HepG2 (cell line): ENCODE measurements around the gene ATG13. TPM values are rescaled to one million over a fixed set of nuclear protein-coding genes. Genes with fewer than 3 reads are reported as not detected.

Experiments used
- CHD4 ChIP-seq: fragments of 200-600 bp; sonication (generic); IDR thresholded peaks from 2 replicates; pipeline ENCODE4 v1.7.0; 2017; ENCODE audit warnings: mild to moderate bottlenecking, low read length, borderline replicate concordance
- HNF4G ChIP-seq, 2 experiments: sonication (generic) in 1 of 2; formaldehyde crosslinking in 1 of 2; IDR thresholded peaks; 2 replicates each; pipeline versions ENCODE4 v1.4.0 to v1.6.1; 2011 to 2020; ENCODE audit warnings: borderline replicate concordance in 2 of 2, low read depth in 2 of 2, mild to moderate bottlenecking in 2 of 2, low read length in 1 of 2, missing genetic modification reagents in 1 of 2, moderate library complexity in 1 of 2
- KAT8 ChIP-seq: IDR thresholded peaks from 2 replicates; pipeline ENCODE4 v1.6.1; 2016; ENCODE audit warnings: missing genetic modification reagents, missing compliant biosample characterization
- MYC ChIP-seq: sonication (generic); formaldehyde crosslinking; IDR thresholded peaks from 2 replicates; pipeline ENCODE4 v1.9.0; 2021; ENCODE audit warnings: missing genetic modification reagents, borderline replicate concordance
- RELA ChIP-seq: sonication (generic); formaldehyde crosslinking; IDR thresholded peaks from 2 replicates; pipeline ENCODE4 v1.4.0; 2020; ENCODE audit warnings: missing genetic modification reagents
- SAP130 ChIP-seq: IDR thresholded peaks from 2 replicates; pipeline ENCODE4 v1.6.1; 2016; ENCODE audit warnings: low read depth
- SP4 ChIP-seq: sonication (generic); formaldehyde crosslinking; IDR thresholded peaks from 2 replicates; pipeline ENCODE4 v1.8.1; 2023; ENCODE audit warnings: mild to moderate bottlenecking, missing genetic modification reagents
- TCF7 ChIP-seq: sonication (generic); IDR thresholded peaks from 2 replicates; pipeline ENCODE4 v1.6.1; 2016; ENCODE audit warnings: antibody characterized with exemption, low read depth
- YEATS4 ChIP-seq: sonication (generic); formaldehyde crosslinking; IDR thresholded peaks from 2 replicates; pipeline ENCODE4 v1.4.0; 2020; ENCODE audit warnings: missing genetic modification reagents, borderline replicate concordance
- ZFYVE20 ChIP-seq: sonication (generic); formaldehyde crosslinking; IDR thresholded peaks from 2 replicates; pipeline ENCODE4 v1.8.0; 2023; ENCODE audit warnings: low read depth, mild to moderate bottlenecking, moderate library complexity, missing genetic modification reagents, borderline replicate concordance
- ZNF24 ChIP-seq: fragments of 450-650 bp; IDR thresholded peaks from 2 replicates; pipeline ENCODE4 v1.6.1; 2017; ENCODE audit warnings: antibody characterized with exemption, mild to moderate bottlenecking
- ZNF326 ChIP-seq: sonication (generic); formaldehyde crosslinking; IDR thresholded peaks from 2 replicates; pipeline ENCODE4 v1.4.0; 2020; ENCODE audit warnings: missing genetic modification reagents, borderline replicate concordance
- ZNF484 ChIP-seq: sonication (generic); formaldehyde crosslinking; IDR thresholded peaks from 2 replicates; pipeline ENCODE4 v1.5.1; 2020; ENCODE audit warnings: mild to moderate bottlenecking, low read depth, missing genetic modification reagents, borderline replicate concordance
- ZNF670 ChIP-seq: sonication (generic); formaldehyde crosslinking; IDR thresholded peaks from 2 replicates; pipeline ENCODE4 v1.8.0; 2022; ENCODE audit warnings: mild to moderate bottlenecking, missing genetic modification reagents, borderline replicate concordance
- ZNF672 ChIP-seq: sonication (generic); formaldehyde crosslinking; IDR thresholded peaks from 2 replicates; pipeline ENCODE4 v1.8.1; 2022; ENCODE audit warnings: missing genetic modification reagents
- ZNF737 ChIP-seq: sonication (generic); formaldehyde crosslinking; IDR thresholded peaks from 2 replicates; pipeline ENCODE4 v1.5.0; 2020; ENCODE audit warnings: missing genetic modification reagents, mild to moderate bottlenecking, borderline replicate concordance
- ZNF776 ChIP-seq: sonication (generic); formaldehyde crosslinking; IDR thresholded peaks from 2 replicates; pipeline ENCODE4 v1.4.0; 2020; ENCODE audit warnings: mild to moderate bottlenecking, missing genetic modification reagents
- polyA plus RNA-seq, 8 experiments: library from polyadenylated mRNA; depleted of rRNA in 3 of 8; stranded (reverse) in 7 of 8; unstranded in 1 of 8; fragments of >200 nt; fragmentation: Illumina TruSeq in 4 of 8; extraction: Trizol in 4 of 8; gene quantifications; 2 replicates each; pipeline versions ENCODE4 v1.2.1 to v1.2.3, GENCODE V29; 2011 to 2016; ENCODE audit warnings: low read depth in 4 of 8, missing spikeins in 1 of 8, mixed read lengths in 1 of 8; ENCODE audit not compliant: insufficient read depth in 1 of 8
- total RNA-seq, 5 experiments: library from RNA; depleted of rRNA; stranded (reverse); fragments of >200 nt; fragmentation: Illumina TruSeq; extraction: Trizol; gene quantifications; 2 replicates each; pipeline ENCODE4 v1.2.3, GENCODE V29; 2016; ENCODE audit warnings: low read depth in 1 of 5
- TF ChIP-seq, protein P1 (sequence below): IDR thresholded peaks from 2 replicates; pipeline ENCODE4 v1.6.1; 2016; ENCODE audit warnings: mild to moderate bottlenecking, missing biosample characterization, missing genetic modification reagents
- TF ChIP-seq, protein P2 (sequence below): sonication (generic); formaldehyde crosslinking; IDR thresholded peaks from 2 replicates; pipeline ENCODE4 v1.4.0; 2020; ENCODE audit warnings: mild to moderate bottlenecking, low read depth, missing genetic modification reagents
- TF ChIP-seq, protein P3 (sequence below): sonication (generic); formaldehyde crosslinking; conservative IDR thresholded peaks from 2 replicates; pipeline ENCODE4 v1.8.0; 2022; ENCODE audit warnings: missing genetic modification reagents
- TF ChIP-seq, protein P4 (sequence below): sonication (generic); formaldehyde crosslinking; IDR thresholded peaks from 2 replicates; pipeline ENCODE4 v1.9.0; 2021; ENCODE audit warnings: missing genetic modification reagents, mild to moderate bottlenecking, borderline replicate concordance
- TF ChIP-seq, protein P5 (sequence below): sonication (generic); formaldehyde crosslinking; IDR thresholded peaks from 2 replicates; pipeline ENCODE4 v1.5.0; 2020; ENCODE audit warnings: missing genetic modification reagents, mild to moderate bottlenecking, borderline replicate concordance
- TF ChIP-seq, protein P6 (sequence below): sonication (generic); formaldehyde crosslinking; IDR thresholded peaks from 2 replicates; pipeline ENCODE4 v1.4.0; 2020; ENCODE audit warnings: missing genetic modification reagents

The ATG13 gene
- total and polyA plus RNA-seq, 2 of the 13 experiments (the other 11 are each of a cell fraction or from before 2014, with no cell fraction given) = 55.0 to 77.3 TPM

DNA sequence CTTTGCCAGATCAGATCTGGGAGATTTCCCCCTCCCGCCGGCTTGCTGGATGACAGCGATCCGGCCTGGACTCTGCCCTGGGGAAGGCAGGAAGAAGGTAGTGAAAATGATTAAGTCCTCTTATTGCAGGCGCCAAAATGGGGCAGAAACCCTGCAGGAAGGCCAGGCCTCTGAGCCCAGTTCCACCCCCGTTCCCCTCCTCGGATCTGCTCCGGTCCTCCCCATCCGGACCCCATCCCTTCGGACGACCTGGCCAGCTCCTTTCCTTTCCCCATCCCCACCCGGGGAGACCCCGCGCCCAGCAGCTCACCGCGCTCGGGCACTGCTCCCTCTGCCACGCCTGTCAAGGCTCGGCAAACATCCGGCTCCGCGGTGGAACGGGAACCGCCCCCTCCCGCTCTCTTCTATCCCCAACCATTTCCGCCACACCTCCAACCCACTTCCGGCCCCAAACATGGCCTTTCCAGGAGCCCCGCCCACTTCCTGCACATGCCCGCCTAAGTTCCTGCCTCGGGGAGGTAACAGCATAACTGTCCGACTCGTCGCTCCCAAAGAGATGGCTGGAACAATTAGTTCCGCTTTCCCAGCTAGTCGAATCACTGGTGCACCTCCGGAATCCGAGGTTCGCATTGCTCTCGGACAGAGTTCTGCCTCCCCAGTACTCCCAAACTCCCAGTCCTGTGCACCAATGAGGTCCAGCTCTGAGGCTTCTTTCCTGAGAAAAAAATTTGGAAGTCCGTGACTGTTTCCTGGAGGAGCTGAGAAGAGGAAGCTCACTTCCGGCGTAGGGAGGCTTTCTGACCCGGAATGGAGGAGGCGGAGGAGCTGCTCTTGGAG is 83.1 kb downstream of the ATG13 start, which contains the start of the genes ARHGAP1 and ZNF408 (continued):
- TF ChIP-seq SP4 (peak; percentile 71; the same call in 1 of the 2 replicates), ZNF737 (no peak; the same call in 1 of the 2 replicates), ZNF326 (CRISPR knock-in tag) (no peak), ZNF776 (no peak), CHD4 (no peak), SAP130 (CRISPR knock-in tag) (peak; percentile 99), HNF4G (IDR thresholded peaks at IDR 0.05; ENCODE audit: borderline replicate concordance, low read depth, low read length) (0 out of 2 replicates have a peak, but pooled peaks have one; percentile 22), HNF4G (CRISPR knock-in tag; IDR thresholded peaks at IDR 0.05; ENCODE audit: borderline replicate concordance, low read depth) (peak; percentile 69; the same call in 1 of the 2 replicates), KAT8 (CRISPR knock-in tag) (peak; percentile 96), MYC (CRISPR knock-in tag) (peak; percentile 92), YEATS4 (CRISPR knock-in tag) (peak; percentile 89), ZNF670 (CRISPR knock-in tag) (peak; percentile 51; the same call in 1 of the 2 replicates), ZNF24 (peak; percentile 76), ZNF484 (CRISPR knock-in tag) (no peak), TCF7 (no peak), ZFYVE20 (CRISPR knock-in tag) (no peak), RELA (CRISPR knock-in tag) (no peak), ZNF672 (no peak)
- TF ChIP-seq, protein P1, sequence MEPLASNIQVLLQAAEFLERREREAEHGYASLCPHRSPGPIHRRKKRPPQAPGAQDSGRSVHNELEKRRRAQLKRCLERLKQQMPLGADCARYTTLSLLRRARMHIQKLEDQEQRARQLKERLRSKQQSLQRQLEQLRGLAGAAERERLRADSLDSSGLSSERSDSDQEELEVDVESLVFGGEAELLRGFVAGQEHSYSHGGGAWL (CRISPR knock-in tag) = peak; percentile 51
- TF ChIP-seq, protein P2, sequence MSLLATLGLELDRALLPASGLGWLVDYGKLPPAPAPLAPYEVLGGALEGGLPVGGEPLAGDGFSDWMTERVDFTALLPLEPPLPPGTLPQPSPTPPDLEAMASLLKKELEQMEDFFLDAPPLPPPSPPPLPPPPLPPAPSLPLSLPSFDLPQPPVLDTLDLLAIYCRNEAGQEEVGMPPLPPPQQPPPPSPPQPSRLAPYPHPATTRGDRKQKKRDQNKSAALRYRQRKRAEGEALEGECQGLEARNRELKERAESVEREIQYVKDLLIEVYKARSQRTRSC (CRISPR knock-in tag) = no peak
- TF ChIP-seq, protein P3, sequence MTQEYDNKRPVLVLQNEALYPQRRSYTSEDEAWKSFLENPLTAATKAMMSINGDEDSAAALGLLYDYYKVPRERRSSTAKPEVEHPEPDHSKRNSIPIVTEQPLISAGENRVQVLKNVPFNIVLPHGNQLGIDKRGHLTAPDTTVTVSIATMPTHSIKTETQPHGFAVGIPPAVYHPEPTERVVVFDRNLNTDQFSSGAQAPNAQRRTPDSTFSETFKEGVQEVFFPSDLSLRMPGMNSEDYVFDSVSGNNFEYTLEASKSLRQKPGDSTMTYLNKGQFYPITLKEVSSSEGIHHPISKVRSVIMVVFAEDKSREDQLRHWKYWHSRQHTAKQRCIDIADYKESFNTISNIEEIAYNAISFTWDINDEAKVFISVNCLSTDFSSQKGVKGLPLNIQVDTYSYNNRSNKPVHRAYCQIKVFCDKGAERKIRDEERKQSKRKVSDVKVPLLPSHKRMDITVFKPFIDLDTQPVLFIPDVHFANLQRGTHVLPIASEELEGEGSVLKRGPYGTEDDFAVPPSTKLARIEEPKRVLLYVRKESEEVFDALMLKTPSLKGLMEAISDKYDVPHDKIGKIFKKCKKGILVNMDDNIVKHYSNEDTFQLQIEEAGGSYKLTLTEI (CRISPR knock-in tag) = no peak
- TF ChIP-seq, protein P4, sequence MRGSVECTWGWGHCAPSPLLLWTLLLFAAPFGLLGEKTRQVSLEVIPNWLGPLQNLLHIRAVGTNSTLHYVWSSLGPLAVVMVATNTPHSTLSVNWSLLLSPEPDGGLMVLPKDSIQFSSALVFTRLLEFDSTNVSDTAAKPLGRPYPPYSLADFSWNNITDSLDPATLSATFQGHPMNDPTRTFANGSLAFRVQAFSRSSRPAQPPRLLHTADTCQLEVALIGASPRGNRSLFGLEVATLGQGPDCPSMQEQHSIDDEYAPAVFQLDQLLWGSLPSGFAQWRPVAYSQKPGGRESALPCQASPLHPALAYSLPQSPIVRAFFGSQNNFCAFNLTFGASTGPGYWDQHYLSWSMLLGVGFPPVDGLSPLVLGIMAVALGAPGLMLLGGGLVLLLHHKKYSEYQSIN (CRISPR knock-in tag) = no peak
- TF ChIP-seq, protein P5, sequence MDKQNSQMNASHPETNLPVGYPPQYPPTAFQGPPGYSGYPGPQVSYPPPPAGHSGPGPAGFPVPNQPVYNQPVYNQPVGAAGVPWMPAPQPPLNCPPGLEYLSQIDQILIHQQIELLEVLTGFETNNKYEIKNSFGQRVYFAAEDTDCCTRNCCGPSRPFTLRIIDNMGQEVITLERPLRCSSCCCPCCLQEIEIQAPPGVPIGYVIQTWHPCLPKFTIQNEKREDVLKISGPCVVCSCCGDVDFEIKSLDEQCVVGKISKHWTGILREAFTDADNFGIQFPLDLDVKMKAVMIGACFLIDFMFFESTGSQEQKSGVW (CRISPR knock-in tag) = no peak
- TF ChIP-seq, protein P6, sequence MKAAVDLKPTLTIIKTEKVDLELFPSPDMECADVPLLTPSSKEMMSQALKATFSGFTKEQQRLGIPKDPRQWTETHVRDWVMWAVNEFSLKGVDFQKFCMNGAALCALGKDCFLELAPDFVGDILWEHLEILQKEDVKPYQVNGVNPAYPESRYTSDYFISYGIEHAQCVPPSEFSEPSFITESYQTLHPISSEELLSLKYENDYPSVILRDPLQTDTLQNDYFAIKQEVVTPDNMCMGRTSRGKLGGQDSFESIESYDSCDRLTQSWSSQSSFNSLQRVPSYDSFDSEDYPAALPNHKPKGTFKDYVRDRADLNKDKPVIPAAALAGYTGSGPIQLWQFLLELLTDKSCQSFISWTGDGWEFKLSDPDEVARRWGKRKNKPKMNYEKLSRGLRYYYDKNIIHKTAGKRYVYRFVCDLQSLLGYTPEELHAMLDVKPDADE (CRISPR knock-in tag) = no peak
